WTC11 (cell line): ENCODE data around the gene TBC1D14. TPM values are rescaled to one million over a fixed set of nuclear protein-coding genes. Genes with fewer than 3 reads are reported as not detected.

Source experiments
- EMX1 ChIP-seq: fragments of 250-450 bp; sonication (Bioruptor Pico); IDR thresholded peaks from 2 replicates; pipeline ENCODE4 v1.8.0; 2021; ENCODE audit warnings: mild to moderate bottlenecking
- FOXK1 ChIP-seq: sonication (generic); formaldehyde crosslinking; IDR thresholded peaks from 2 replicates; pipeline ENCODE4 v1.8.0; 2022; ENCODE audit warnings: mild to moderate bottlenecking, moderate library complexity, missing genetic modification reagents
- FOXP4 ChIP-seq: sonication (generic); formaldehyde crosslinking; IDR thresholded peaks from 2 replicates; pipeline ENCODE4 v1.8.0; 2022; ENCODE audit warnings: mild to moderate bottlenecking, missing genetic modification reagents
- GRHL2 ChIP-seq: fragments of 250-450 bp; sonication (Bioruptor Pico); IDR thresholded peaks from 2 replicates; pipeline ENCODE4 v1.8.0; 2022; ENCODE audit warnings: mild to moderate bottlenecking, moderate library complexity; ENCODE audit not compliant: insufficient replicate concordance, severe bottlenecking
- IRF1 ChIP-seq: sonication (generic); formaldehyde crosslinking; IDR thresholded peaks from 2 replicates; pipeline ENCODE4 v1.8.0; 2023; ENCODE audit warnings: missing genetic modification reagents
- NFE2L1 ChIP-seq: sonication (generic); formaldehyde crosslinking; IDR thresholded peaks from 2 replicates; pipeline ENCODE4 v1.8.1; 2023; ENCODE audit warnings: missing genetic modification reagents
- PREB ChIP-seq: sonication (generic); formaldehyde crosslinking; IDR thresholded peaks from 2 replicates; pipeline ENCODE4 v1.8.1; 2022; ENCODE audit warnings: mild to moderate bottlenecking, missing genetic modification reagents, moderate library complexity, borderline replicate concordance
- TEAD1 ChIP-seq: sonication (generic); formaldehyde crosslinking; IDR thresholded peaks from 2 replicates; pipeline ENCODE4 v1.8.0; 2022; ENCODE audit warnings: mild to moderate bottlenecking, missing genetic modification reagents
- TEAD4 ChIP-seq: sonication (generic); formaldehyde crosslinking; IDR thresholded peaks from 2 replicates; pipeline ENCODE4 v1.8.0; 2022; ENCODE audit warnings: mild to moderate bottlenecking, missing genetic modification reagents
- USF2 ChIP-seq: sonication (generic); formaldehyde crosslinking; IDR thresholded peaks from 2 replicates; pipeline ENCODE4 v1.8.1; 2023; ENCODE audit warnings: mild to moderate bottlenecking, missing genetic modification reagents, moderate library complexity
- ZBTB21 ChIP-seq: sonication (generic); formaldehyde crosslinking; IDR thresholded peaks from 2 replicates; pipeline ENCODE4 v1.8.1; 2023; ENCODE audit warnings: mild to moderate bottlenecking, missing genetic modification reagents, borderline replicate concordance
- ZNF121 ChIP-seq: sonication (generic); formaldehyde crosslinking; IDR thresholded peaks from 2 replicates; pipeline ENCODE4 v1.8.0; 2023; ENCODE audit warnings: missing genetic modification reagents
- total RNA-seq: library from RNA; stranded (reverse); gene quantifications from 3 replicates; pipeline ENCODE4 v1.2.3, GENCODE V29; 2021
- TF ChIP-seq, protein P1 (sequence below): sonication (generic); formaldehyde crosslinking; IDR thresholded peaks from 2 replicates; pipeline ENCODE4 v1.8.1; 2023; ENCODE audit warnings: mild to moderate bottlenecking, missing genetic modification reagents
- TF ChIP-seq, protein P2 (sequence below): fragments of 200-600 bp; IDR thresholded peaks from 2 replicates; pipeline ENCODE4 v1.8.0; 2022; ENCODE audit warnings: antibody characterized with exemption
- TF ChIP-seq, protein P3 (sequence below): sonication (generic); formaldehyde crosslinking; IDR thresholded peaks from 2 replicates; pipeline ENCODE4 v1.8.0; 2022; ENCODE audit warnings: mild to moderate bottlenecking, missing genetic modification reagents
- TF ChIP-seq, protein P4 (sequence below): sonication (generic); formaldehyde crosslinking; IDR thresholded peaks from 2 replicates; pipeline ENCODE4 v1.8.0; 2022; ENCODE audit warnings: mild to moderate bottlenecking, missing genetic modification reagents

Gene TBC1D14
- total RNA-seq, 1 experiment from 2014 or later: 45.1 TPM

- TF ChIP-seq TEAD1 (CRISPR knock-in tag): peak; percentile 92
- TF ChIP-seq PREB (CRISPR knock-in tag): no peak
- TF ChIP-seq, protein P1, sequence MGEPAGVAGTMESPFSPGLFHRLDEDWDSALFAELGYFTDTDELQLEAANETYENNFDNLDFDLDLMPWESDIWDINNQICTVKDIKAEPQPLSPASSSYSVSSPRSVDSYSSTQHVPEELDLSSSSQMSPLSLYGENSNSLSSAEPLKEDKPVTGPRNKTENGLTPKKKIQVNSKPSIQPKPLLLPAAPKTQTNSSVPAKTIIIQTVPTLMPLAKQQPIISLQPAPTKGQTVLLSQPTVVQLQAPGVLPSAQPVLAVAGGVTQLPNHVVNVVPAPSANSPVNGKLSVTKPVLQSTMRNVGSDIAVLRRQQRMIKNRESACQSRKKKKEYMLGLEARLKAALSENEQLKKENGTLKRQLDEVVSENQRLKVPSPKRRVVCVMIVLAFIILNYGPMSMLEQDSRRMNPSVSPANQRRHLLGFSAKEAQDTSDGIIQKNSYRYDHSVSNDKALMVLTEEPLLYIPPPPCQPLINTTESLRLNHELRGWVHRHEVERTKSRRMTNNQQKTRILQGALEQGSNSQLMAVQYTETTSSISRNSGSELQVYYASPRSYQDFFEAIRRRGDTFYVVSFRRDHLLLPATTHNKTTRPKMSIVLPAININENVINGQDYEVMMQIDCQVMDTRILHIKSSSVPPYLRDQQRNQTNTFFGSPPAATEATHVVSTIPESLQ: no peak
- TF ChIP-seq, protein P2, sequence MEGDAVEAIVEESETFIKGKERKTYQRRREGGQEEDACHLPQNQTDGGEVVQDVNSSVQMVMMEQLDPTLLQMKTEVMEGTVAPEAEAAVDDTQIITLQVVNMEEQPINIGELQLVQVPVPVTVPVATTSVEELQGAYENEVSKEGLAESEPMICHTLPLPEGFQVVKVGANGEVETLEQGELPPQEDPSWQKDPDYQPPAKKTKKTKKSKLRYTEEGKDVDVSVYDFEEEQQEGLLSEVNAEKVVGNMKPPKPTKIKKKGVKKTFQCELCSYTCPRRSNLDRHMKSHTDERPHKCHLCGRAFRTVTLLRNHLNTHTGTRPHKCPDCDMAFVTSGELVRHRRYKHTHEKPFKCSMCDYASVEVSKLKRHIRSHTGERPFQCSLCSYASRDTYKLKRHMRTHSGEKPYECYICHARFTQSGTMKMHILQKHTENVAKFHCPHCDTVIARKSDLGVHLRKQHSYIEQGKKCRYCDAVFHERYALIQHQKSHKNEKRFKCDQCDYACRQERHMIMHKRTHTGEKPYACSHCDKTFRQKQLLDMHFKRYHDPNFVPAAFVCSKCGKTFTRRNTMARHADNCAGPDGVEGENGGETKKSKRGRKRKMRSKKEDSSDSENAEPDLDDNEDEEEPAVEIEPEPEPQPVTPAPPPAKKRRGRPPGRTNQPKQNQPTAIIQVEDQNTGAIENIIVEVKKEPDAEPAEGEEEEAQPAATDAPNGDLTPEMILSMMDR: no peak
- peak; percentile 46; the same call in 1 of the 2 replicates for TF ChIP-seq ZNF121
- TF ChIP-seq, protein P3, sequence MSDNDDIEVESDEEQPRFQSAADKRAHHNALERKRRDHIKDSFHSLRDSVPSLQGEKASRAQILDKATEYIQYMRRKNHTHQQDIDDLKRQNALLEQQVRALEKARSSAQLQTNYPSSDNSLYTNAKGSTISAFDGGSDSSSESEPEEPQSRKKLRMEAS (CRISPR knock-in tag): peak; percentile 83; the same call in 1 of the 2 replicates
- no peak for TF ChIP-seq USF2
- no peak for TF ChIP-seq ZBTB21
- TF ChIP-seq TEAD4 (CRISPR knock-in tag): peak; percentile 81; the same call in 1 of the 2 replicates
- TF ChIP-seq FOXK1 (CRISPR knock-in tag): peak; percentile 50; the same call in 1 of the 2 replicates
- TF ChIP-seq NFE2L1 (CRISPR knock-in tag): peak; percentile 70; the same call in 1 of the 2 replicates
- no peak for TF ChIP-seq EMX1 (CRISPR knock-in tag)
- TF ChIP-seq, protein P4, sequence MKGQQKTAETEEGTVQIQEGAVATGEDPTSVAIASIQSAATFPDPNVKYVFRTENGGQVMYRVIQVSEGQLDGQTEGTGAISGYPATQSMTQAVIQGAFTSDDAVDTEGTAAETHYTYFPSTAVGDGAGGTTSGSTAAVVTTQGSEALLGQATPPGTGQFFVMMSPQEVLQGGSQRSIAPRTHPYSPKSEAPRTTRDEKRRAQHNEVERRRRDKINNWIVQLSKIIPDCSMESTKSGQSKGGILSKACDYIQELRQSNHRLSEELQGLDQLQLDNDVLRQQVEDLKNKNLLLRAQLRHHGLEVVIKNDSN (CRISPR knock-in tag): peak; percentile 62; the same call in 1 of the 2 replicates
- TF ChIP-seq FOXP4 (CRISPR knock-in tag): peak; percentile 67; the same call in 1 of the 2 replicates
- no peak for TF ChIP-seq GRHL2 (CRISPR knock-in tag)
- TF ChIP-seq IRF1 (CRISPR knock-in tag): 0 out of 2 replicates have a peak, but pooled peaks have one; percentile 74
Measured at GRCh38 chr4:6953751-6954380, 44.2 kb downstream of the TBC1D14 start (continued).
